GM12864 (cell line): ENCODE results near the gene F7.

Source experiments
- DNase-seq: peaks from one replicate; pipeline ENCODE4 v3.0.0-alpha.2; 2011; ENCODE audit warnings: low read depth
- H3K4me3 ChIP-seq: 2 replicates; pipeline ENCODE4 v1.5.1; 2011; ENCODE audit warnings: mild to moderate bottlenecking, low read depth, low read length, control low read depth
- TF ChIP-seq, protein P1 (sequence below): IDR thresholded peaks from 2 replicates; pipeline ENCODE4 v1.5.1; 2011; ENCODE audit warnings: low read depth, mild to moderate bottlenecking, moderate library complexity, low read length, control low read depth, inconsistent platforms; ENCODE audit errors: missing control alignments

F7 gene

DNA sequence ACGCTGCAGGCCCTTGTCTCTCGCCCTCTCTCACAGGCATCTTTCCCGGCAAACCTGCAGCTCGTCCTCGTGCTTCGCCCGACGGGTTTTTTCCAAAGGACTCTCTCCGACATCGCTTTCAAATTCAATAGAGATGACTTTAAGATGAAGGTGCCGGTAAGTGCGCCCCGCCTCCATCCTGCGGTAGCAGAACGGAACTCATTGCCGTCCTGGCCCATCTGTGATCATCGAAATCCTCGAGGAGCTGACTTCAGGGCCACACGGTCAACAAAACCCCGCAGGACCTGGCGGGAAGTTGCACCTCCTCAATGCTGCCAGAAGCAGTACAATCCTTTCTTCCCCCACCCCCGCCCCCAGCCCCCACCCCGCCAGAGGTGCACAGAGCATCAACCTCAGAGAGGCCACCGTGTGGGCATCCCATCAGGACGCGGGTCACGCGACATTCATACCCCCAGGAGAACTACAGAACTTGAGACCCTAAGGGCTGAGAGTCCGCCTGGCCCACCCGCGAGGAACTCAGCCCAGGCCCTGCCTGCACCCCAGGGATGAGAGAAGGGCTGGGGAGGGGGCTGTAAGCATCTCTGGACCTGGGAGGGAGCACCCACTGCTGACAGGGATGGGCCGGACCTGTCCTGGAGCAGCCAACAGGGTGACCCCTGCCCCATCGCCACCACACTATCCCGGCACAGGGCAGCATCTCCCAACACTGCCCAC is 44.9 kb upstream of the F7 start:
- TF ChIP-seq, protein P1, sequence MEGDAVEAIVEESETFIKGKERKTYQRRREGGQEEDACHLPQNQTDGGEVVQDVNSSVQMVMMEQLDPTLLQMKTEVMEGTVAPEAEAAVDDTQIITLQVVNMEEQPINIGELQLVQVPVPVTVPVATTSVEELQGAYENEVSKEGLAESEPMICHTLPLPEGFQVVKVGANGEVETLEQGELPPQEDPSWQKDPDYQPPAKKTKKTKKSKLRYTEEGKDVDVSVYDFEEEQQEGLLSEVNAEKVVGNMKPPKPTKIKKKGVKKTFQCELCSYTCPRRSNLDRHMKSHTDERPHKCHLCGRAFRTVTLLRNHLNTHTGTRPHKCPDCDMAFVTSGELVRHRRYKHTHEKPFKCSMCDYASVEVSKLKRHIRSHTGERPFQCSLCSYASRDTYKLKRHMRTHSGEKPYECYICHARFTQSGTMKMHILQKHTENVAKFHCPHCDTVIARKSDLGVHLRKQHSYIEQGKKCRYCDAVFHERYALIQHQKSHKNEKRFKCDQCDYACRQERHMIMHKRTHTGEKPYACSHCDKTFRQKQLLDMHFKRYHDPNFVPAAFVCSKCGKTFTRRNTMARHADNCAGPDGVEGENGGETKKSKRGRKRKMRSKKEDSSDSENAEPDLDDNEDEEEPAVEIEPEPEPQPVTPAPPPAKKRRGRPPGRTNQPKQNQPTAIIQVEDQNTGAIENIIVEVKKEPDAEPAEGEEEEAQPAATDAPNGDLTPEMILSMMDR, result no peak
- DNase-seq, result no peak

GRCh38 chr13:113061271-113061625 is 44.3 kb upstream of the F7 start:
- no peak for DNase-seq
- TF ChIP-seq, protein P1, result no peak
- H3K4me3 ChIP-seq, result no peak overlapping the region

More for the DNA sequence above, 44.9 kb upstream of the F7 start:
- H3K4me3 ChIP-seq, result no peak overlapping the region

DNA sequence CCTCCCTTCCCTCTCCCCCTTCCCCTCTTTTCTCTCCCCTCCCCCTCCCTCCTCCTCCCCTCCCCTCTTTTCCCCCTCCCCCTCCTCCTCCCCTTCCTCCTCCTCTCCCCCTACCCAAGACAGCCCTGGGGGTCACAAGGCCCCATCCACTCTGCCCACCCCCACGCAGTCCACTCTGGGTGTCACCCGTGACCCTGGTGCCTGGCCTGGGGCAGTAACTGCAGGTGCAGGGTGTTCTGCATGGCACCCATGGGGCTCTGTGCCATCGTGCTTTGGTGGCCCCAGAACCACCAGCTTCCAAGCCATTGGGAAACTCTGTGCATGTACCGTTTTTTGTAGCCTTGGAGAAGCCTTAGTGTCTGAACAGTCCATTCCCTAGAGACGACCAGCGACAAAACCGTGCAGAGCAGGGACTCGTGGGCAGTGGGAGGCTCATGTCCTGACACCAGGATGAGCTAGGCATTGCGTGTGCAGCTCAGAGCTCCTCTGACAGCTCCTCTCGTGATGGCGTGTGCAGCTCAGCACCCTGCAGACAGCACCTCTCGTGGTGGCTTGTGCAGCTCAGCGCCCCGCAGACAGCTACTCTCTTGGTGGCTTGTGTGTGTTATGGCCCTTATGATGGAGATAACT is 43.7 kb upstream of the F7 start:
- TF ChIP-seq, protein P1, result no peak
- no peak for DNase-seq
- H3K4me3 ChIP-seq, result no peak overlapping the region

DNA sequence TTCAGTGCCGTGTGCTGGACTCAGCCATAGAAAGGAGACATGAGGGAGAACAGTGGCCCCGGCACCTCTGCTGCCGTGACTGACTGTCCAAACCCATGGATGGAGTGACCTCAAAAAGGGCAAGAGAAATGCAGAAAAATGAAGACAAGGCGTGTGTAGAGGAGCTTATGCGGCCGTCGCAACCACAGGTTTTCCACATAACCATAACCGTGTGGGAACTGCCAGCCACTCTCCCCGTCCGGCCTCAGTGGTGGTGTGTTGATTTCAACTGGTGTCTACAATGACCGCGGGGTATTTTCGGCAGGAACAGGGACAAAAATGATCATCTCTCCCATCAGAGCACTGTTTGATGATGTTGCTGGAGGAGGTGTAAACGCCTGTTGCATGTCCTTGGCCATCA is 42.9 kb upstream of the F7 start:
- DNase-seq, result no peak
- H3K4me3 ChIP-seq, result no peak overlapping the region
- TF ChIP-seq, protein P1, result no peak

DNA sequence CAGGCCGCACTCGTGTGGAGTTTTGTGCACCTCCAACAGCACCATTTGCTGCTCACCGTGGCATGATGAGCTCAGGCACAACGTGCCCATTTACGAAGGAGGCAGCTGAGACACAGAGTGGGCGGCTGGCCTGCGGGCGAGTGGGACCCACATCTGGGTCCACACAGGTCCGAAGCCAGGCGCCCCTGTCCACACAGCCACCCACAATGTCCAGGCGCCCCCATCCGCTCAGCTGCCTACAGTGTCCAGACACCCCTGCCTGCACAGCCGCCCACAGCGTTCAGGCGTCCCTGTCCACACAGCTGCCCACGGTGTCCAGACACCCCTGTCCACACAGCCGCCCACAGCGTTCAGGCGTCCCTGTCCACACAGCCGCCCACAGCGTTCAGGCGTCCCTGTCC is 42.5 kb upstream of the F7 start:
- H3K4me3 ChIP-seq, result no peak overlapping the region
- no peak for DNase-seq
- TF ChIP-seq, protein P1, result no peak

GRCh38 chr13:113064000-113064533 is 41.5 kb upstream of the F7 start:
- DNase-seq, result no peak
- H3K4me3 ChIP-seq, result no peak overlapping the region
- TF ChIP-seq, protein P1, result no peak
